Measurements from ENCODE around the gene PIK3R4. TPM values are rescaled to one million over a fixed set of nuclear protein-coding genes. Genes with fewer than 3 reads are reported as not detected.

Gene PIK3R4
- polyA plus RNA-seq, 1 of the 3 experiments (the other 2 are of a cell fraction): 27.2 TPM

- Histone ChIP-seq H3K9me3 (no peaks in the 10 kb centered on the region), H3K27me3 (ENCODE audit: insufficient read depth) (no peaks in the 10 kb centered on the region), H2AFZ (ENCODE audit: low read depth) (no peak overlapping the region), H3K4me3 (ENCODE audit: low read depth in 2 of 2, low read length in 1 of 2) (no peak overlapping the region), H3K4me1 (ENCODE audit: control insufficient read depth in 1 of 2, insufficient read depth in 2 of 2, low read depth in 1 of 2, low read length in 1 of 2) (no peaks in the 10 kb centered on the region; a peak in 1 of 4 replicates), H3K36me3 (replicated peaks in 1 of 2; ENCODE audit: control insufficient read depth in 1 of 2, insufficient read depth in 2 of 2, low read length in 1 of 2) (no peaks in the 10 kb centered on the region), H3F3A (replicated peaks; ENCODE audit: insufficient read depth) (peaks cover 1% of the 10 kb centered on the region), H3K9me2 (no peaks in the 10 kb centered on the region), H3K9ac (no peak overlapping the region), H3K79me2 (ENCODE audit: insufficient read depth) (no peaks in the 10 kb centered on the region), H4K20me1 (ENCODE audit: insufficient read depth) (no peaks in the 10 kb centered on the region), H3K27ac (ENCODE audit: low read depth in 2 of 2, low read length in 1 of 2) (no peak overlapping the region), H3K4me2 (no peak overlapping the region)
- no peak for DNase-seq
- ChIA-PET CTCF (interaction anchor here (1.5 kb wide), 1 partner anchor 138 kb away, joined by 6 read pairs; the partner anchor contains the start of gene ATP2C1), POLR2A (no interaction called here)
- WGBS (ENCODE audit: low lambda C conversion rate): 69% methylated on average over 5 of the region's 5 CpGs
- TF ChIP-seq MXI1 (IDR thresholded peaks at IDR 0.05; ENCODE audit: low read depth, low read length) (no peak), ELF1 (IDR thresholded peaks at IDR 0.05) (no peak), EZH2phosphoT487 (IDR thresholded peaks at IDR 0.05; ENCODE audit: borderline replicate concordance, low read depth) (no peak), EP300 (IDR thresholded peaks at IDR 0.05; ENCODE audit: borderline replicate concordance in 1 of 2, low read depth in 1 of 2, low read length in 1 of 2) (no peak), GABPA (IDR thresholded peaks at IDR 0.05; ENCODE audit: low read depth) (no peak), JUND (IDR thresholded peaks at IDR 0.05) (no peak), ZBTB33 (IDR thresholded peaks at IDR 0.05; ENCODE audit: borderline replicate concordance, low read depth) (no peak), TEAD4 (IDR thresholded peaks at IDR 0.05; ENCODE audit: borderline replicate concordance, insufficient read depth) (no peak)
- TF ChIP-seq, protein P1, sequence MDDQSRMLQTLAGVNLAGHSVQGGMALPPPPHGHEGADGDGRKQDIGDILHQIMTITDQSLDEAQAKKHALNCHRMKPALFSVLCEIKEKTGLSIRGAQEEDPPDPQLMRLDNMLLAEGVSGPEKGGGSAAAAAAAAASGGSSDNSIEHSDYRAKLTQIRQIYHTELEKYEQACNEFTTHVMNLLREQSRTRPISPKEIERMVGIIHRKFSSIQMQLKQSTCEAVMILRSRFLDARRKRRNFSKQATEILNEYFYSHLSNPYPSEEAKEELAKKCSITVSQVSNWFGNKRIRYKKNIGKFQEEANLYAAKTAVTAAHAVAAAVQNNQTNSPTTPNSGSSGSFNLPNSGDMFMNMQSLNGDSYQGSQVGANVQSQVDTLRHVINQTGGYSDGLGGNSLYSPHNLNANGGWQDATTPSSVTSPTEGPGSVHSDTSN (IDR thresholded peaks at IDR 0.05): no peak
Measured at GRCh38 chr3:130755666-130756065, 9.0 kb upstream of the PIK3R4 start.

DNA sequence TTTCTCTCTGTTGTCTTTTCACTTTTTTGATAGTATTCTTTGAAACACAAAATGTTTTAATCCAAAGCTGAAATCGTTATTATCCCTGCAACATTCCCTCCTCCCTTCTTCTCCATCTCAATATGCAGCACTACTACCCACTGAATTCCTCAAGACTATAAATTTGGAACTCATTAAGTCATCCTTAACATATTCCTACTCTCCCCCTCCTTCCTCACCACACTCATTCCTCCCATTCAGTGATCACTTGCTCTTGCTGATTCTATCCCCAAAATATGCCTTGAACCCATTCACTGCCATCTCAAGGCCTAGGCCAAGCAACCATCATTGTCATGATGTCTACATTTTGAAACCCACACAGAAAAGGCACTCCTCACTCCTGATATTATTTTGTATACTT, 2.4 kb upstream of the PIK3R4 start:
- H3K4me3 ChIP-seq (ENCODE audit: low read depth in 2 of 2, low read length in 1 of 2): no peak overlapping the region
- no peaks in the 10 kb centered on the region for H3K9me3 ChIP-seq
- POLR2A ChIA-PET: no interaction called here
- H3K27ac ChIP-seq (ENCODE audit: low read depth in 2 of 2, low read length in 1 of 2): no peak overlapping the region
- DNase-seq: no peak
- peaks cover 0 to 8% of the 10 kb centered on the region in 2 experiments for H3K36me3 ChIP-seq (replicated peaks in 1 of 2; ENCODE audit: control insufficient read depth in 1 of 2, insufficient read depth in 2 of 2, low read length in 1 of 2)
- no peak overlapping the region for H3K4me2 ChIP-seq
- WGBS (ENCODE audit: low lambda C conversion rate): 24% methylated on average over 1 of the region's 1 CpG
- H3F3A ChIP-seq (replicated peaks; ENCODE audit: insufficient read depth): peaks cover 12% of the 10 kb centered on the region
- no peaks in the 10 kb centered on the region for H3K9me2 ChIP-seq
- H3K27me3 ChIP-seq (ENCODE audit: insufficient read depth): no peaks in the 10 kb centered on the region
- no peak overlapping the region for H3K9ac ChIP-seq
- CTCF ChIA-PET: interaction anchor here (1.0 to 3.4 kb wide), 3 partner anchors 11 to 145 kb away, joined by 3 to 16 read pairs (median 10); partner anchors contain the start of gene ATP2C1
- peaks cover 6 to 11% of the 10 kb centered on the region in 2 experiments; a peak in 1 of 4 replicates for H3K4me1 ChIP-seq (ENCODE audit: control insufficient read depth in 1 of 2, insufficient read depth in 2 of 2, low read depth in 1 of 2, low read length in 1 of 2)
- H4K20me1 ChIP-seq (ENCODE audit: insufficient read depth): no peaks in the 10 kb centered on the region
- peaks cover 26% of the 10 kb centered on the region for H3K79me2 ChIP-seq (ENCODE audit: insufficient read depth)
- H2AFZ ChIP-seq (ENCODE audit: low read depth): no peak overlapping the region
- TF ChIP-seq FOXJ3 (CRISPR knock-in tag; IDR thresholded peaks at IDR 0.05) (no peak), SIN3A (IDR thresholded peaks at IDR 0.05; ENCODE audit: borderline replicate concordance, low read depth, low read length) (no peak), FOXM1 (IDR thresholded peaks at IDR 0.05; ENCODE audit: low read depth) (no peak), USF2 (IDR thresholded peaks at IDR 0.05; ENCODE audit: borderline replicate concordance, low read depth, low read length) (no peak)
- TF ChIP-seq, protein P1 (IDR thresholded peaks at IDR 0.05): no peak
- TF ChIP-seq, protein P2, sequence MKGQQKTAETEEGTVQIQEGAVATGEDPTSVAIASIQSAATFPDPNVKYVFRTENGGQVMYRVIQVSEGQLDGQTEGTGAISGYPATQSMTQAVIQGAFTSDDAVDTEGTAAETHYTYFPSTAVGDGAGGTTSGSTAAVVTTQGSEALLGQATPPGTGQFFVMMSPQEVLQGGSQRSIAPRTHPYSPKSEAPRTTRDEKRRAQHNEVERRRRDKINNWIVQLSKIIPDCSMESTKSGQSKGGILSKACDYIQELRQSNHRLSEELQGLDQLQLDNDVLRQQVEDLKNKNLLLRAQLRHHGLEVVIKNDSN (IDR thresholded peaks at IDR 0.05; ENCODE audit: borderline replicate concordance, low read depth): no peak
